Testis (tissue), 3 donors: Measurements from ENCODE around the gene FMNL2. TPM values are rescaled to one million over a fixed set of nuclear protein-coding genes. Genes with fewer than 3 reads are reported as not detected.

ENCODE experiments used
- DNase-seq: peaks from one replicate; pipeline ENCODE4 v3.0.0-alpha.2; 2019
- H3K27ac ChIP-seq, 2 donors: fragments of 200-600 bp; sonication (generic); one replicate each; pipeline ENCODE4 v1.5.1; 2019
- H3K27me3 ChIP-seq: fragments of 200-600 bp; sonication (generic); one replicate; pipeline ENCODE4 v1.5.1; 2019
- H3K36me3 ChIP-seq: fragments of 200-600 bp; sonication (generic); one replicate; pipeline ENCODE4 v1.5.1; 2017; ENCODE audit warnings: low read depth; ENCODE audit errors: missing control alignments
- H3K4me1 ChIP-seq: fragments of 200-600 bp; sonication (generic); one replicate; pipeline ENCODE4 v1.5.1; 2019
- H3K4me3 ChIP-seq, 2 donors: fragments of 200-600 bp; sonication (generic); one replicate each; pipeline ENCODE4 v1.5.1; 2017 to 2019
- H3K9me3 ChIP-seq: fragments of 200-600 bp; sonication (generic); one replicate; pipeline ENCODE4 v1.5.1; 2017
- CTCF ChIP-seq, 3 experiments: fragments of 450-650 bp in 2 of 3; fragments of 200-600 bp in 1 of 3; sonication (generic) in 1 of 3; IDR thresholded peaks; one replicate each; pipeline ENCODE4 v1.5.1; 2016 to 2019; ENCODE audit warnings: antibody characterized with exemption in 3 of 3, mild to moderate bottlenecking in 2 of 3, moderate library complexity in 1 of 3
- POLR2A ChIP-seq: fragments of 450-650 bp; IDR thresholded peaks from one replicate; pipeline ENCODE4 v1.6.1; 2017; ENCODE audit warnings: antibody characterized with exemption, mild to moderate bottlenecking, moderate library complexity
- WGBS, 2 donors: methylation state at CpG; one replicate each; pipeline ENCODE4 v1.1.5; 2018; 5-methylcytosine and 5-hydroxymethylcytosine counted together
- intact Hi-C: fragments of 100-400 bp; cut with DNase I; formaldehyde crosslinking; loops from one replicate; pipeline ENCODE4 v1.15.1; 2023; ENCODE audit warnings: low total_unique reads
- polyA plus RNA-seq: library from polyadenylated mRNA; stranded (reverse); fragments of 350-450 nt; fragmentation: Illumina TruSeq; extraction: RNeasy Lipid Tissue Mini Kit (QIAGEN cat#74804); gene quantifications from one replicate; pipeline ENCODE4 v1.2.3, GENCODE V29; 2014; ENCODE audit warnings: low read depth, low replicate concordance; ENCODE audit not compliant: insufficient read depth
- total RNA-seq, 2 donors: library from RNA; depleted of rRNA; stranded (reverse); fragments of >200 nt; gene quantifications; one replicate each; pipeline ENCODE4 v1.2.3, GENCODE V29; 2016

The FMNL2 gene
- total and polyA plus RNA-seq, 3 donors from 2014 or later = 15.4 to 19.8 (median 16.8) TPM

- no peak for DNase-seq
- Histone ChIP-seq H3K27me3 (no peaks in the 10 kb centered on the region), H3K4me3 (no peak overlapping the region), H3K27ac (no peak overlapping the region), H3K4me1 (peaks cover 25% of the 10 kb centered on the region), H3K36me3 (no peaks in the 10 kb centered on the region), H3K9me3 (no peaks in the 10 kb centered on the region)
- intact Hi-C loops = no loop called here
- TF ChIP-seq POLR2A = no peak
- no peak for TF ChIP-seq CTCF (IDR thresholded peaks at IDR 0.05)
Measured at GRCh38 chr2:152523091-152523490, 188.1 kb downstream of the FMNL2 start.

GRCh38 chr2:152525277-152525838 is 190.4 kb downstream of the FMNL2 start:
- 25% methylated on average over 6 of the region's 6 CpGs for WGBS, 2 donors
- DNase-seq = no peak
- intact Hi-C loops = no loop called here
- H3K27ac ChIP-seq = no peak overlapping the region
- H3K27me3 ChIP-seq = no peaks in the 10 kb centered on the region
- TF ChIP-seq POLR2A (no peak), CTCF (IDR thresholded peaks at IDR 0.05) (no peak)
- no peaks in the 10 kb centered on the region for H3K36me3 ChIP-seq
- H3K4me1 ChIP-seq = peaks cover 13% of the 10 kb centered on the region
- H3K4me3 ChIP-seq = no peak overlapping the region
- no peaks in the 10 kb centered on the region for H3K9me3 ChIP-seq

- Histone ChIP-seq H3K4me3 (no peak overlapping the region), H3K27ac (no peak overlapping the region), H3K4me1 (peaks cover 16% of the 10 kb centered on the region), H3K9me3 (no peaks in the 10 kb centered on the region), H3K27me3 (no peaks in the 10 kb centered on the region), H3K36me3 (no peaks in the 10 kb centered on the region)
- intact Hi-C loops = no loop called here
- TF ChIP-seq CTCF (IDR thresholded peaks at IDR 0.05) (no peak), POLR2A (no peak)
- 79 to 83% methylated on average over 4 of the region's 4 CpGs for WGBS, 2 donors
- DNase-seq = no peak
Measured at GRCh38 chr2:152529420-152530115, 194.6 kb downstream of the FMNL2 start.

GRCh38 chr2:152532241-152532640 is 197.3 kb downstream of the FMNL2 start:
- Histone ChIP-seq H3K9me3 (no peaks in the 10 kb centered on the region), H3K4me1 (peaks cover 3% of the 10 kb centered on the region), H3K27me3 (no peaks in the 10 kb centered on the region), H3K27ac (no peak overlapping the region), H3K36me3 (no peaks in the 10 kb centered on the region), H3K4me3 (no peak overlapping the region)
- intact Hi-C loops = no loop called here
- 87 to 96% methylated on average over 3 of the region's 3 CpGs for WGBS, 2 donors
- no peak for TF ChIP-seq POLR2A
- no peak for TF ChIP-seq CTCF (IDR thresholded peaks at IDR 0.05)
- no peak for DNase-seq
